Measurements from ENCODE around the gene COL24A1. TPM values are rescaled to one million over a fixed set of nuclear protein-coding genes. Genes with fewer than 3 reads are reported as not detected.

COL24A1 gene
- total RNA-seq, 1 experiment from 2014 or later = not detected

DNA sequence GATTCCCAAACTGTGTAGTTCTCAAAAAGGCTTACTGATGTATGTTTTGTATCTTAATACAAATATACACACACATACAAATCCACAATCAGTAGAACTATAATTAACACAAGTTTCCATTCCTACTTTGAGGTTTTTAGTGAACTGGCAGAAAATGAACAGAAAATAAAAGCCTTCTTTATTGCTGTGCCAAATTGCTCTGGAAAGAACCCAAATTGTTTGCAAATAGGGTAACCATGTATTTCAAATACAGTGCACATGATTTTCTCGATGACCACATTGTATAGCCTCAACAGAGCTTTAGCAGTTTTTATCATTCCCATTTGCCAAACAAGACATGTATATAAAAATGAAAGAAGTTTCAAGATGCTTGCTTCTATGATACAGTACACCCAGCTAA is 173.3 kb downstream of the COL24A1 start:
- Mint-ChIP-seq H3K4me1 (ENCODE audit: insufficient read depth, unreplicated experiment) (no peaks in the 10 kb centered on the region), H3K4me3 (ENCODE audit: unreplicated experiment) (no peak overlapping the region), H3K27ac (ENCODE audit: low read depth, unreplicated experiment) (no peak overlapping the region), H3K27me3 (ENCODE audit: insufficient read depth, unreplicated experiment) (peaks cover 92% of the 10 kb centered on the region), H3K36me3 (ENCODE audit: insufficient read depth, unreplicated experiment) (no peaks in the 10 kb centered on the region), H3K9me3 (ENCODE audit: unreplicated experiment) (no peaks in the 10 kb centered on the region)
- CTCF ChIA-PET = no interaction called here
- intact Hi-C loops (cut with micrococcal nuclease) = no loop called here
- DNase-seq (ENCODE audit: unreplicated experiment) = no peak
- POLR2A ChIA-PET = no interaction called here
- BruUV-seq (replicated peaks) = no TSS peak
- no peak for TF ChIP-seq CTCF (IDR thresholded peaks at IDR 0.05; ENCODE audit: unreplicated experiment)

- no peak for TF ChIP-seq CTCF (IDR thresholded peaks at IDR 0.05; ENCODE audit: unreplicated experiment)
- CTCF ChIA-PET = interaction anchor here (0.9 to 1.8 kb wide), 4 partner anchors 9 to 81 kb away, joined by 3 to 4 read pairs (median 4); no protein-coding TSS in a partner anchor
- no peak overlapping the region for H3K4me3 Mint-ChIP-seq (ENCODE audit: unreplicated experiment)
- intact Hi-C loops (cut with micrococcal nuclease) = no loop called here
- no peaks in the 10 kb centered on the region for H3K36me3 Mint-ChIP-seq (ENCODE audit: insufficient read depth, unreplicated experiment)
- H3K9me3 Mint-ChIP-seq (ENCODE audit: unreplicated experiment) = peaks cover 7% of the 10 kb centered on the region
- DNase-seq (ENCODE audit: unreplicated experiment) = peak; percentile 8
- H3K27me3 Mint-ChIP-seq (ENCODE audit: insufficient read depth, unreplicated experiment) = peaks cover 60% of the 10 kb centered on the region
- POLR2A ChIA-PET = interaction anchor here (0.6 to 0.7 kb wide), 2 partner anchors 26 to 692 kb away, joined by 3 to 4 read pairs; no protein-coding TSS in a partner anchor
- no TSS peak for BruUV-seq (replicated peaks)
- H3K4me1 Mint-ChIP-seq (ENCODE audit: insufficient read depth, unreplicated experiment) = no peaks in the 10 kb centered on the region
- H3K27ac Mint-ChIP-seq (ENCODE audit: low read depth, unreplicated experiment) = no peak overlapping the region
Observed at GRCh38 chr1:85976516-85977205, 179.9 kb downstream of the COL24A1 start.

- Mint-ChIP-seq H3K27me3 (ENCODE audit: insufficient read depth, unreplicated experiment) (peaks cover 53% of the 10 kb centered on the region), H3K9me3 (ENCODE audit: unreplicated experiment) (peaks cover 7% of the 10 kb centered on the region), H3K27ac (ENCODE audit: low read depth, unreplicated experiment) (no peak overlapping the region), H3K36me3 (ENCODE audit: insufficient read depth, unreplicated experiment) (no peaks in the 10 kb centered on the region), H3K4me1 (ENCODE audit: insufficient read depth, unreplicated experiment) (no peaks in the 10 kb centered on the region), H3K4me3 (ENCODE audit: unreplicated experiment) (no peak overlapping the region)
- intact Hi-C loops (cut with micrococcal nuclease) = no loop called here
- CTCF ChIA-PET = interaction anchor here (0.9 to 1.8 kb wide), 3 partner anchors 8 to 42 kb away, joined by 3 to 4 read pairs (median 4); no protein-coding TSS in a partner anchor
- no TSS peak for BruUV-seq (replicated peaks)
- no peak for TF ChIP-seq CTCF (IDR thresholded peaks at IDR 0.05; ENCODE audit: unreplicated experiment)
- peak; percentile 42 for DNase-seq (ENCODE audit: unreplicated experiment)
- POLR2A ChIA-PET = interaction anchor here (0.6 to 0.7 kb wide), 2 partner anchors 298 to 691 kb away, joined by 3 to 4 read pairs; no protein-coding TSS in a partner anchor
Observed at GRCh38 chr1:85975912-85976371, 180.6 kb downstream of the COL24A1 start.

GRCh38 chr1:85962457-85962856 is 194.1 kb downstream of the COL24A1 start:
- no peak for DNase-seq (ENCODE audit: unreplicated experiment)
- Mint-ChIP-seq H3K27me3 (ENCODE audit: insufficient read depth, unreplicated experiment) (peaks cover 13% of the 10 kb centered on the region), H3K27ac (ENCODE audit: low read depth, unreplicated experiment) (no peak overlapping the region), H3K4me3 (ENCODE audit: unreplicated experiment) (no peak overlapping the region), H3K4me1 (ENCODE audit: insufficient read depth, unreplicated experiment) (no peaks in the 10 kb centered on the region), H3K36me3 (ENCODE audit: insufficient read depth, unreplicated experiment) (no peaks in the 10 kb centered on the region), H3K9me3 (ENCODE audit: unreplicated experiment) (no peaks in the 10 kb centered on the region)
- intact Hi-C loops (cut with micrococcal nuclease) = no loop called here
- no TSS peak for BruUV-seq (replicated peaks)
- CTCF ChIA-PET = no interaction called here
- TF ChIP-seq CTCF (IDR thresholded peaks at IDR 0.05; ENCODE audit: unreplicated experiment) = no peak
- POLR2A ChIA-PET = no interaction called here

Measured in MCF 10A (cell line).